HG02943 (cell line): ENCODE measurements around the gene ADCY2.

Experiments used
- ATAC-seq: cut with Tn5 transposase; IDR thresholded peaks from one replicate; pipeline ENCODE4 v1.9.1; 2021; ENCODE audit warnings: mild to moderate bottlenecking, low read depth, moderate library complexity; ENCODE audit not compliant: unreplicated experiment

ADCY2 gene

GRCh38 chr5:7494481-7495130 is 98.7 kb downstream of the ADCY2 start:
- no peak for ATAC-seq

- ATAC-seq: no peak
Observed at GRCh38 chr5:7495131-7495517, 99.2 kb downstream of the ADCY2 start.

- no peak for ATAC-seq
Observed at GRCh38 chr5:7500256-7500655, 104.3 kb downstream of the ADCY2 start.

- ATAC-seq: no peak
Observed at GRCh38 chr5:7501061-7501460, 105.1 kb downstream of the ADCY2 start.

GRCh38 chr5:7503564-7503963 is 107.6 kb downstream of the ADCY2 start:
- ATAC-seq: no peak

GRCh38 chr5:7515284-7515914 is 119.5 kb downstream of the ADCY2 start:
- ATAC-seq: no peak

GRCh38 chr5:7516253-7516652 is 120.3 kb downstream of the ADCY2 start:
- ATAC-seq: no peak

GRCh38 chr5:7517006-7517405 is 121.1 kb downstream of the ADCY2 start:
- ATAC-seq: no peak

GRCh38 chr5:7518947-7519560 is 123.1 kb downstream of the ADCY2 start:
- no peak for ATAC-seq

- no peak for ATAC-seq
Observed at GRCh38 chr5:7519564-7519963, 123.6 kb downstream of the ADCY2 start.

GRCh38 chr5:7529880-7530279 is 133.9 kb downstream of the ADCY2 start:
- no peak for ATAC-seq

- no peak for ATAC-seq
Observed at GRCh38 chr5:7533941-7534340, 138.0 kb downstream of the ADCY2 start.

GRCh38 chr5:7534505-7534904 is 138.6 kb downstream of the ADCY2 start:
- ATAC-seq: no peak

- ATAC-seq: no peak
Observed at GRCh38 chr5:7537573-7537972, 141.6 kb downstream of the ADCY2 start.

GRCh38 chr5:7539571-7539970 is 143.6 kb downstream of the ADCY2 start:
- no peak for ATAC-seq

GRCh38 chr5:7540736-7541485 is 145.0 kb downstream of the ADCY2 start:
- ATAC-seq: no peak

- ATAC-seq: no peak
Observed at GRCh38 chr5:7541898-7542297, 146.0 kb downstream of the ADCY2 start.

- ATAC-seq: no peak
Observed at GRCh38 chr5:7546555-7546954, 150.6 kb downstream of the ADCY2 start.

GRCh38 chr5:7548596-7548995 is 152.7 kb downstream of the ADCY2 start:
- ATAC-seq: no peak

- no peak for ATAC-seq
Observed at GRCh38 chr5:7565559-7565958, 169.6 kb downstream of the ADCY2 start.

GRCh38 chr5:7576023-7576715 is 180.2 kb downstream of the ADCY2 start:
- no peak for ATAC-seq
